Measurements from ENCODE around the gene CUX1.

DNA sequence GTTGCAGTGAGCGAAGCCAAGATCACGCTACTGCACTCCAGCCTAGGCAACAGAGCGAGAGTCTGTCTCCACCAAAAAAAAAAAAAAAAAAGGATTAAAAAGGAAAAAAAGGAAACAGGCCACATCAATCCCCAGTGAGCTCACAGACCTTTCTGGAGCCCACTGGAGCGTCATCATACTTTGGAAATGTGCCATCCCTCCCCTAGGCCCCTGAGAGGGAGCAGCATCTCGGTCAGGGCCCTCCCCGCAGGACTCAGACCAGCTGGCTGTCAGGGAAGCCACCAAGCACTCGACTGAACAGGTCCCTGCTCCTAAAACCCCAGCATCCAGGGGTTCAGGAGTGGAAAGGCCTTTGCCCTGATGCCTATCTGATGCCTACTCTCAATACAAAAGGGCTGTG is 371.3 kb downstream of the CUX1 start:
- TF ChIP-seq, protein P1, sequence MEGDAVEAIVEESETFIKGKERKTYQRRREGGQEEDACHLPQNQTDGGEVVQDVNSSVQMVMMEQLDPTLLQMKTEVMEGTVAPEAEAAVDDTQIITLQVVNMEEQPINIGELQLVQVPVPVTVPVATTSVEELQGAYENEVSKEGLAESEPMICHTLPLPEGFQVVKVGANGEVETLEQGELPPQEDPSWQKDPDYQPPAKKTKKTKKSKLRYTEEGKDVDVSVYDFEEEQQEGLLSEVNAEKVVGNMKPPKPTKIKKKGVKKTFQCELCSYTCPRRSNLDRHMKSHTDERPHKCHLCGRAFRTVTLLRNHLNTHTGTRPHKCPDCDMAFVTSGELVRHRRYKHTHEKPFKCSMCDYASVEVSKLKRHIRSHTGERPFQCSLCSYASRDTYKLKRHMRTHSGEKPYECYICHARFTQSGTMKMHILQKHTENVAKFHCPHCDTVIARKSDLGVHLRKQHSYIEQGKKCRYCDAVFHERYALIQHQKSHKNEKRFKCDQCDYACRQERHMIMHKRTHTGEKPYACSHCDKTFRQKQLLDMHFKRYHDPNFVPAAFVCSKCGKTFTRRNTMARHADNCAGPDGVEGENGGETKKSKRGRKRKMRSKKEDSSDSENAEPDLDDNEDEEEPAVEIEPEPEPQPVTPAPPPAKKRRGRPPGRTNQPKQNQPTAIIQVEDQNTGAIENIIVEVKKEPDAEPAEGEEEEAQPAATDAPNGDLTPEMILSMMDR (IDR thresholded peaks at IDR 0.05) = no peak
- TF ChIP-seq EZH2 (IDR thresholded peaks at IDR 0.05) = no peak

Data from neural progenitor cell (in vitro differentiated cells).